NCI-H2029 (cell line): ENCODE measurements around the gene KDM5C.
"Not testable (repeated sequence)": the region's sequence is repeated elsewhere in the genome, so short reads cannot be mapped to it uniquely, and the experiment has no call there.

Experiments
- DNase-seq: peaks from one replicate; lab custom pipeline; 2025; lab: John Stamatoyannopoulos, UW

KDM5C gene

DNA sequence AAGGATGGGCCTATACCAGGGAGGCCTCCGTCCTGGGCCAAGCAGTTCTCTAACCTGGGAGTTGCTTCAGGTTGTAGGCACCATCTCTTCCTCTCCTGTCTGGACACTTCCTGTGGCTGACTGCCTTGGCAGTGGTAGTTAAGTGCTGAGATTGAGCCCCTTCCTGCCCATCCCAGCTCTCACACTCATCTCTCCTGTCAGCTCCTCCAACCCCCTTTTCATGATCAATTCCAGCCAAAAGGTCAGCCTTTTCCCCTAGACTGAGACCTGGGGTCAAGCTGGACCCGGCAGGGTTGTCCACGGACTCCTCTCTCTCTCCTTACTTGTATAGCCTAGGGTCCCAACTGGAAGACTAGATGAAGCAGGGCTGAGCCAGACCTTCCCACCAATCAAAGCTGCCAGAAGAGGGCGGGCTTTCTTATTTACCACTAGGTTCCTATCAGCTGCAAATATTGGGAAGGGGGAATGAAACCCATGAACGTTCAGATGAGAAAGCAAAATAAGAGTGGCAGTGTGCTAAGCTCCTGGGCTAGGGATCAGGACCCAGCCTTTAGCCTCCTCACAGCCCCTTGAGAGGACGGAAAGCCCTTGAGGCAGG is 34.5 kb downstream of the KDM5C start:
- no peak for DNase-seq

DNA sequence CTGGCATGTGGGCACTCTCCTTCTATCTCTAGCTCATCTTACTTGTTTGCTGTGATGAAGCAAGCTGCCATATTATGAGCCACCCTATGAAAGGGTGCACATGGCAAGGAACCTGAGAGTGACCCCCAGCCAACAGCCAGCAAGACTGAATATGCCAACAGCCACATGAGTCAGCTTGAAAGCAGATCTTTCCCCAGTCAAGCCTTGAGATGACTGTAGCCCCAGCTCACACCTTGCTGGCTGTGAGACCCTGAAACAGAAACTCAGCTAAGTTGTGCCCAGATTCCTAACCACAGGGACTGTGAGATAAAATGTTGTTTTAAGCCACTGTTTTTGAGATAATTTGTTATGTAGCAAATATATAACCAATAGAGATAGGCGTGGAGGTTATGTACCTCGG is 36.2 kb downstream of the KDM5C start:
- no peak for DNase-seq

DNA sequence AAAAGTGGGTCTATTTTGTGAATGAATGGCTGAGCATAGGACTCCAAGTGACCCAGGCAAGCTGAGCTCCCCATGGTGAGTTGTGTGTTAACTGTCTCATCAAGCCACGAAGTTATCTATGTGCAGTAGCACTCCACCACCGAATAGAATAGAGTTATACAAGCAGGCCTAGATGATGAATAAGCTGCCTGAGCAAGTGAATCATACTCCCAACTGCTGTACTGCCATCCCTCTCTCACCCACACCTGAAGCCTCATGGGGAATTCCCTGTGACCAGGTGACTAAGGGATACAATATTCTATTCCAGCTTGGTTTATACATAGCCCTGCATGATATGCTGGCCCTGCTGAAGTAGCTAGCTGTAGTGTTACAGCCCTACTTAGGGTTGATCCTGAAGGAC is 38.7 kb downstream of the KDM5C start:
- no peak for DNase-seq

DNA sequence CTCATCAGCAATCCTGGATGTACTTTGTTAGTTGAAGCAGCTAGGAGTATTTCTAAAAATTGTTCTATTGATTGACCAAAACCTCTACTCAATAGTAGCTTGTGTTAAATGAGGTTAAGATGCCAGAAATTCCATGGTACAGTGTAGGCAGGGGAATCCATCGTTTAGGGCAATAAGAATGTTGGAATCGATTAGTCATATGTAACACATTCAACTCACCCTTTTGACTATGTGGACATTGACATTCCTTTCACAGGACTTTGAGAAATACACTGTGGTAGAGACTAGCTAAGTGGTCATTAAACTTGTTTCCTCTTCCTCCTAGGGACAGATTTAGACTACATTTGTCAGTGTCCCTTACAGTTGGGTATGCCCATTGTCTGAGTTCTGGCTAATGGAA is 40.2 kb downstream of the KDM5C start:
- DNase-seq = no peak

GRCh38 chrX:53171356-53171755 is 53.7 kb downstream of the KDM5C start:
- no peak for DNase-seq

DNA sequence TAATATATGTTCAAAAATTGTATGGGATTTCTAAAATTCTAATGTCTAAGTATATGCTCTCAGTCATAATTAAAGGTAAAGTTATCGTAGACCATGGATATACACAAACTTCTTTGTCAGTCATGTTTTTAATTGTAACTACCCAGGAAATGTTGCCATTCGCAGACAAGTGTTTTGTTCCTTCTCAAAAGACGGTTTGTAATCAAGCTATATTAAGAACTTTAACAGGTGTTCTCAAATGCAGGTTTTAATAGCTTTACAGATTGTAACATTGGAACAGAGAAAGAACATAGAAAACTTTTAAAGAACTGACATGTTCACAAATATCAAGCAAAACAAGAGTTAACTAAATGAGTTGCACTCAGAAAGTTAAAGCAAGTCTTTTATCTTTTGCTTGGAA is 58.9 kb downstream of the KDM5C start:
- no peak for DNase-seq

GRCh38 chrX:53164566-53164965 is 60.4 kb downstream of the KDM5C start:
- not testable (repeated sequence) for DNase-seq

DNA sequence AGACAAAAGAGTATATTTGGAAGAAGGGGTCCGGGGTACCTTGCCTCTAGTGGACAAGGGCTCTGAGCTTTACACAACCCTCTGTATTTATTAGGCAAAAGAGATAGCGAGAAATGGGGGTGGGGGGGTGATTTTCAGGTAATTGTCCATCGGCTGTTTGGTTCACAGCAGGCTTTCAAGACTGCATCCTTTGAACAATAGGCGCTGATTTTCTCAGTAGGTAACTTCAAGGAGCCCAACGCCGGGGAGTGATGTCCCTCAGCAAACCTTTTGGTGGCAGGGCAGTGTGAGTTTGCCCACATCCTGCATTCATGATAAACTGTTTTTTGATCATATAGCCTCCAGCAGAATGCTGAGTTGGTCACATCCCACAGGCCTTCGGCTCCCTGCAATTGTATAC is 61.6 kb downstream of the KDM5C start:
- no peak for DNase-seq

DNA sequence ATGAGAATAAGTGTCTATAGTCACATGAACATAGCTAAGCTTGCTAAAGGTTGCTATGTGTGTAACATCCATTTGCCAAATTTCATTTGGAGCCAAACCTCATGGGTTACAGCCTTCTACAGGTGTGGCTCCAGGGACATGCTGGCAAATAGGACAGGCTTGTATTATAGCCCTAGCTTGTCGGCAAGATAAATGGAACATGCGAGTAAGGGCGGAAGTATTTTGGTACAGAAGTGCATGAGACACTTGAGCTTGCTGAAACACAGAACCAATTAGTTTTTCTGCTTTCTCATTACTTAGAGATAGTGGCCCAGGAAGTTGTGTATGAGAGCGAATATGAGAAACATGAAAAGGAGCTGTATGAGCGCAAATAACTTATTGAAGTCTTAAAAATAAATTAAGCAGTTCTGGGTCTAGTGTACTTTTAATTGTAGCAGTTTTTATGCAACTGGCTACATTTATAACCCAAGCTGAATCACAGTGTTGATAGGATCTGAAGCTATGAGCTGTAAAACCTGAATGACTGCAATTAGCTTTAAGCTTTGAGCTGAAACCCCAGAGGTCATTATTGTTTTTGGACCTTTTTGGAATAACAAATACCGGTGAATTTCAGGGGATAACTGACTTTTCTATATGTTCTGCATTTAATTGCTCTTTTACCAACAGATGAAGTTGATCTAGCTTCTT is 64.6 kb downstream of the KDM5C start:
- DNase-seq = no peak

DNA sequence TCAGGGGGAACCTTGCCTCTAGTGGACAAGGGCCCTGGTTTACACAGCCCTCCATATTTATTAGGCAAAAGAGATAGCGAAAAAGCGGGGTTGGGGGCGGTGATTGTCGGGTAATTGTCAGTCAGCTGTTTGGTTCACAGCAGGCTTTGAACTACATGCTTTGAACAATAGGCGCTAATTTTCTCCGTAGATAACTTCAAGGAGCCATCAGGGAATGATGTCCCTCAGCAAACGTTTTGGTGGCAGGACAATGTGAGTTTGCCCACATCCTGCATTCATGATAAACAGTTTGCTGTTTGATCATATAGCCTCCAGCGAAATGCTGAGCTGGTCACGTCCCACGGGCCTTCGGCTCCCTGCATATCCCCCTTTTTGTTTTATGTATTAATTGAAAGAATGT is 65.8 kb downstream of the KDM5C start:
- DNase-seq = no peak

- no peak for DNase-seq
These were observed 68.8 kb downstream of the KDM5C start for GRCh38 chrX:53156207-53156596.

DNA sequence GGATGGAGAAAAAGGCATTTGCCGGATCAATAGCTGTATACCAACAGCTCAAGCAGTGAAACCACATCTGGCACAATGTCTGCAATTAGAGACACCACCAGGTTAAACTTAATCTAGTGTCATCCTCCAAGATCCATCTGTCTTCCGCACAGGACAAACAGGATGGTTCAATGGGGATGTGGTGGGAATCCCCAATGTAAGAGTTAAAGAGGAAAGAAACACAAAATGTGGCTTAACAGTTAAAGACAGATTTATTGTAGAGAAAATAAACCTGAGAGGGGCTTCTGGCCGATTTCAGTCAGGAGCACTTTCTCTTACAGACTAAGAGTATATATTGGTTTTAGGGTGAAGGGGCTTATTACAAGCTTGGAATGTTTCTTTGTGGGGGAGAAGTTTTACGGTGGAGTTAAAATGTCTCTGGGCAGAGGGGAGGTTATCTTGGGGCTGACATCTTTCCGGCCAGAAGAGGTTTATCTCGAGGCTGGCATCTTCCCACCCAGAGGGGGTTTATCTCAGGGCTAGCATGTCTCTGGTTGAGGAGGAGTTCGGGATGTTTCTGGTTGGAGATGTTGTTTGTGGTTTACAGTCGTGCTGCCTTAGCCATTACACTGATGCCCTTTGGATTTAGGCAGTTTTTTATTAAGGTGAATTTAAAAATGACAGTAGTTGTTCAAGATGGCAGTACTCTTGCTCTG is 69.3 kb downstream of the KDM5C start:
- no peak for DNase-seq

DNA sequence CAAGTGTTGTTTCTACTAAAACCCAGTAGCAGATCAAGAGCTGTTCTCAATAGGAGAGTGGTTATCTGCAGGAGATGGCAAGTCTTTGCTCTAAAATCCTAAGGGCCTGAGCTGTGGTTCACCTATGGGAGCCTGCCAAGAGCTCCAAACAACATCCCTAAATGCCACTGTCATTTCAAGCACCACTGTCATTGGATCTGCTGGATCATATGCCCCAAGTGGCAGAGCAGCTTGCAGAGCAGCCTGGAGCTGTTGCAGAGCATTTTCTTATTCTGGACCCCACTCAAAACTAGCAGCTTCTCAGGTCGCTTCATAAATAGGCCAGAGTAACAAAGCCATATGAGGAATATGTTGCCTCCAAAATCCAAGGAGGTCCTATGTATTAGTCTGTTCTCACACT is 71.4 kb downstream of the KDM5C start:
- DNase-seq = no peak
